Smooth muscle cell of the brain vasculature (primary cell): ENCODE results near the gene ALK.
"Not testable (repeated sequence)": the region's sequence is repeated elsewhere in the genome, so short reads cannot be mapped to it uniquely, and the experiment has no call there.

Experiments used
- DNase-seq: peaks from one replicate; pipeline ENCODE4 v3.0.0-alpha.2; 2012; ENCODE audit warnings: low read depth, low spot score

The ALK gene

GRCh38 chr2:29759360-29759759 lies 162.0 kb downstream of the ALK start:
- no peak for DNase-seq

- DNase-seq = no peak
Observed at GRCh38 chr2:29755829-29756228, 165.6 kb downstream of the ALK start.

GRCh38 chr2:29755233-29755632 lies 166.2 kb downstream of the ALK start:
- no peak for DNase-seq

GRCh38 chr2:29753671-29754444 lies 167.5 kb downstream of the ALK start:
- DNase-seq = peak; percentile 65

- no peak for DNase-seq
Observed at GRCh38 chr2:29751390-29751789, 170.0 kb downstream of the ALK start.

- not testable (repeated sequence) for DNase-seq
Observed at GRCh38 chr2:29750463-29750862, 170.9 kb downstream of the ALK start.

- DNase-seq = no peak
Observed at GRCh38 chr2:29749843-29750242, 171.5 kb downstream of the ALK start.

- DNase-seq = no peak
Observed at GRCh38 chr2:29749041-29749440, 172.3 kb downstream of the ALK start.

GRCh38 chr2:29747786-29748470 lies 173.5 kb downstream of the ALK start:
- DNase-seq = peak; percentile 51

GRCh38 chr2:29744976-29745375 lies 176.4 kb downstream of the ALK start:
- DNase-seq = no peak

- DNase-seq = no peak
Observed at GRCh38 chr2:29743516-29743915, 177.9 kb downstream of the ALK start.

- DNase-seq = no peak
Observed at GRCh38 chr2:29742656-29743055, 178.7 kb downstream of the ALK start.

GRCh38 chr2:29741132-29741531 lies 180.3 kb downstream of the ALK start:
- DNase-seq = no peak

GRCh38 chr2:29733965-29734364 lies 187.4 kb downstream of the ALK start:
- no peak for DNase-seq

- no peak for DNase-seq
Observed at GRCh38 chr2:29733213-29733612, 188.2 kb downstream of the ALK start.

- no peak for DNase-seq
Observed at GRCh38 chr2:29731948-29732347, 189.4 kb downstream of the ALK start.

GRCh38 chr2:29729932-29730331 lies 191.5 kb downstream of the ALK start:
- no peak for DNase-seq

- DNase-seq = no peak
Observed at GRCh38 chr2:29729401-29729800, 192.0 kb downstream of the ALK start.

GRCh38 chr2:29726976-29727375 lies 194.4 kb downstream of the ALK start:
- DNase-seq = no peak

GRCh38 chr2:29725610-29726009 lies 195.8 kb downstream of the ALK start:
- DNase-seq = no peak

GRCh38 chr2:29724282-29724681 lies 197.1 kb downstream of the ALK start:
- DNase-seq = no peak

GRCh38 chr2:29723255-29724001 lies 198.0 kb downstream of the ALK start:
- no peak for DNase-seq

- DNase-seq = no peak
Observed at GRCh38 chr2:29719639-29720038, 201.7 kb downstream of the ALK start.
